GM18861 (cell line): ENCODE results near the gene NOTCH3.

Experiments
- ATAC-seq: cut with Tn5 transposase; IDR thresholded peaks from one replicate; pipeline ENCODE4 v1.9.1; 2021; ENCODE audit not compliant: unreplicated experiment

Gene NOTCH3

GRCh38 chr19:15200553-15201364, at the start of gene NOTCH3:
NOTCH3 (minus strand) TSS chr19:15200995; CDS start chr19:15200905, 90 bp downstream.
- no peak for ATAC-seq

GRCh38 chr19:15250640-15250993, 49.8 kb upstream of the NOTCH3 start:
- ATAC-seq: no peak

- no peak for ATAC-seq
Observed at GRCh38 chr19:15249972-15250639, 49.3 kb upstream of the NOTCH3 start.

- no peak for ATAC-seq
Observed at GRCh38 chr19:15249528-15249874, 48.7 kb upstream of the NOTCH3 start.

- no peak for ATAC-seq
Observed at GRCh38 chr19:15248648-15249527, 48.1 kb upstream of the NOTCH3 start.

- ATAC-seq: no peak
Observed at GRCh38 chr19:15248106-15248505, 47.3 kb upstream of the NOTCH3 start.

GRCh38 chr19:15247107-15248014, 46.6 kb upstream of the NOTCH3 start:
- no peak for ATAC-seq

- no peak for ATAC-seq
Observed at GRCh38 chr19:15246198-15246481, 45.3 kb upstream of the NOTCH3 start.

- no peak for ATAC-seq
Observed at GRCh38 chr19:15245370-15246197, 44.8 kb upstream of the NOTCH3 start.

GRCh38 chr19:15244808-15245207, 44.0 kb upstream of the NOTCH3 start:
- ATAC-seq: no peak

GRCh38 chr19:15244106-15244803, 43.5 kb upstream of the NOTCH3 start:
- ATAC-seq: no peak

- no peak for ATAC-seq
Observed at GRCh38 chr19:15243236-15243957, 42.6 kb upstream of the NOTCH3 start.

- no peak for ATAC-seq
Observed at GRCh38 chr19:15241259-15241910, 40.6 kb upstream of the NOTCH3 start.

GRCh38 chr19:15240515-15240914, 39.7 kb upstream of the NOTCH3 start:
- no peak for ATAC-seq

GRCh38 chr19:15239337-15239949, 38.6 kb upstream of the NOTCH3 start:
- no peak for ATAC-seq

GRCh38 chr19:15238639-15239155, 37.9 kb upstream of the NOTCH3 start:
- no peak for ATAC-seq
